IMR-90 (cell line): ENCODE data around the gene DPYD. TPM values are rescaled to one million over a fixed set of nuclear protein-coding genes. Genes with fewer than 3 reads are reported as not detected.
A peak's percentile ranks its signal among the peaks of the same experiment; 100 is the strongest.

Source experiments
- ATAC-seq: fragments of 200-7000 bp; cut with Tn5 transposase; 2 replicates; pipeline ENCODE4 v1.9.1; 2020; ENCODE audit warnings: low read depth, mild to moderate bottlenecking, moderate library complexity
- BruUV-seq: library from RNA; stranded (reverse); fragments of 400-500 nt; replicated peaks from 2 replicates; lab custom pipeline; 2021; lab: Mats Ljungman, UMichigan
- CTCF ChIA-PET: fragments of 300-600 bp; formaldehyde crosslinking; extraction: SDS; loops from one replicate; lab custom pipeline; 2021; ENCODE audit warnings: antibody characterized with exemption; lab: Yijun Ruan, JAX
- POLR2A ChIA-PET: fragments of 300-600 bp; sonication (Branson Sonifier 250); formaldehyde crosslinking; loops from one replicate; lab custom pipeline; 2022; ENCODE audit warnings: antibody characterized with exemption; ENCODE audit not compliant: unreplicated experiment; lab: Charles Lee
- DNase-seq: peaks from one replicate; pipeline ENCODE4 v3.0.0; 2013
- H2AFZ ChIP-seq: replicated peaks from 2 replicates; pipeline ENCODE3; 2013; ENCODE audit warnings: low read length, mild to moderate bottlenecking; ENCODE audit not compliant: poor library complexity
- H2AK5ac ChIP-seq: 2 replicates; pipeline ENCODE4 v1.6.1; 2013; ENCODE audit warnings: low read depth, low read length, inconsistent platforms
- H2AK9ac ChIP-seq: replicated peaks from 2 replicates; pipeline ENCODE3; 2013; ENCODE audit warnings: mild to moderate bottlenecking, low read depth, low read length, moderate library complexity; ENCODE audit not compliant: poor library complexity
- H2BK120ac ChIP-seq: 2 replicates; pipeline ENCODE4 v1.6.1; 2013; ENCODE audit warnings: low read depth, low read length, inconsistent platforms
- H2BK15ac ChIP-seq: 3 replicates; pipeline ENCODE4 v1.6.1; 2013; ENCODE audit warnings: low read depth, low read length, inconsistent platforms
- H2BK20ac ChIP-seq: 2 replicates; pipeline ENCODE4 v1.6.1; 2013; ENCODE audit warnings: low read depth, mild to moderate bottlenecking, inconsistent platforms, low read length, moderate library complexity
- H2BK5ac ChIP-seq: 2 replicates; pipeline ENCODE4 v1.6.1; 2013; ENCODE audit warnings: mild to moderate bottlenecking, low read depth, low read length, inconsistent platforms; ENCODE audit not compliant: poor library complexity, severe bottlenecking
- H3K14ac ChIP-seq: replicated peaks from 2 replicates; pipeline ENCODE4 v1.6.1; 2013; ENCODE audit warnings: low read depth, low read length, inconsistent platforms
- H3K18ac ChIP-seq: 2 replicates; pipeline ENCODE4 v1.6.1; 2013; ENCODE audit warnings: low read depth, low read length, control low read depth
- H3K23ac ChIP-seq: 2 replicates; pipeline ENCODE4 v1.6.1; 2013; ENCODE audit warnings: low read depth, low read length, inconsistent platforms
- H3K27ac ChIP-seq: 2 replicates; pipeline ENCODE4 v1.5.1; 2013; ENCODE audit warnings: mild to moderate bottlenecking, control low read depth, low read length; ENCODE audit not compliant: insufficient read depth
- H3K27me3 ChIP-seq: 2 replicates; pipeline ENCODE4 v1.6.1; 2013; ENCODE audit warnings: low read length; ENCODE audit not compliant: control insufficient read depth, insufficient read depth
- H3K36me3 ChIP-seq: 2 replicates; pipeline ENCODE4 v1.6.1; 2013; ENCODE audit warnings: low read length, mixed read lengths; ENCODE audit not compliant: control insufficient read depth, insufficient read depth
- H3K4ac ChIP-seq: 2 replicates; pipeline ENCODE4 v1.6.1; 2013; ENCODE audit warnings: low read depth, low read length, inconsistent platforms
- H3K4me1 ChIP-seq: 2 replicates; pipeline ENCODE4 v1.6.1; 2013; ENCODE audit warnings: low read length, mixed read lengths; ENCODE audit not compliant: control insufficient read depth, insufficient read depth
- H3K4me2 ChIP-seq: 2 replicates; pipeline ENCODE4 v1.6.1; 2013; ENCODE audit warnings: low read depth, mild to moderate bottlenecking, control low read depth, low read length, moderate library complexity
- H3K4me3 ChIP-seq: 2 replicates; pipeline ENCODE4 v1.5.1; 2013; ENCODE audit warnings: low read depth, mild to moderate bottlenecking, control low read depth, low read length, moderate library complexity; ENCODE audit not compliant: insufficient read depth
- H3K56ac ChIP-seq: 2 replicates; pipeline ENCODE4 v1.6.1; 2013; ENCODE audit warnings: low read length, inconsistent platforms; ENCODE audit not compliant: insufficient read depth; ENCODE audit errors: extremely low read depth
- H3K79me1 ChIP-seq, 2 experiments: 2 replicates each; pipeline ENCODE4 v1.6.1; 2013; ENCODE audit warnings: low read length in 2 of 2, inconsistent platforms in 1 of 2, low read depth in 1 of 2
- H3K9ac ChIP-seq: 2 replicates; pipeline ENCODE4 v1.6.1; 2013; ENCODE audit warnings: low read depth, low read length, control low read depth
- H3K9me1 ChIP-seq: 2 replicates; pipeline ENCODE4 v1.6.1; 2013; ENCODE audit warnings: low read length, inconsistent platforms; ENCODE audit not compliant: insufficient read depth
- H3K9me3 ChIP-seq: 2 replicates; pipeline ENCODE4 v1.6.1; 2013; ENCODE audit warnings: low read length; ENCODE audit not compliant: control insufficient read depth, insufficient read depth
- H4K20me1 ChIP-seq: 2 replicates; pipeline ENCODE4 v1.6.1; 2013; ENCODE audit warnings: low read length, inconsistent platforms; ENCODE audit not compliant: insufficient read depth
- H4K5ac ChIP-seq: 2 replicates; pipeline ENCODE4 v1.6.1; 2013; ENCODE audit warnings: mild to moderate bottlenecking, low read depth, low read length, control low read depth
- H4K8ac ChIP-seq, 2 experiments: 2 replicates each; pipeline ENCODE4 v1.6.1; 2013; ENCODE audit warnings: low read depth in 2 of 2, low read length in 2 of 2, control low read depth in 1 of 2, inconsistent platforms in 1 of 2
- H4K91ac ChIP-seq: 2 replicates; pipeline ENCODE4 v1.6.1; 2013; ENCODE audit warnings: low read depth, low read length, inconsistent platforms; ENCODE audit not compliant: insufficient read depth
- BHLHE40 ChIP-seq: fragments of 150-350 bp; IDR thresholded peaks from 2 replicates; pipeline ENCODE4 v1.6.1; 2016; ENCODE audit warnings: mild to moderate bottlenecking, low read depth, low read length
- CEBPB ChIP-seq: IDR thresholded peaks from 2 replicates; pipeline ENCODE4 v1.6.1; 2012; ENCODE audit warnings: low read depth, low read length, improper control_type of control experiment
- CHD1 ChIP-seq: IDR thresholded peaks from 2 replicates; pipeline ENCODE4 v1.6.1; 2012; ENCODE audit warnings: low read depth, low read length, improper control_type of control experiment
- FOS ChIP-seq: fragments of 150-350 bp; IDR thresholded peaks from 2 replicates; pipeline ENCODE4 v1.6.1; 2016; ENCODE audit warnings: low read depth, low read length
- MAZ ChIP-seq: IDR thresholded peaks from 2 replicates; pipeline ENCODE4 v1.6.1; 2012; ENCODE audit warnings: low read depth, mild to moderate bottlenecking, low read length, improper control_type of control experiment, moderate library complexity, borderline replicate concordance
- RAD21 ChIP-seq: IDR thresholded peaks from 2 replicates; pipeline ENCODE4 v1.6.1; 2012; ENCODE audit warnings: low read length, improper control_type of control experiment
- WGBS, 2 experiments: methylation state at CpG; one replicate each; pipeline versions ENCODE4 v1.1.5 to v1.1.7; 2013; ENCODE audit warnings: missing lambda C conversion rate in 2 of 2; ENCODE audit not compliant: insufficient read length in 1 of 2; ENCODE audit errors: extremely low coverage in 2 of 2; 5-methylcytosine and 5-hydroxymethylcytosine counted together
- dilution Hi-C: fragments of 300-500 bp; cut with HindIII; formaldehyde crosslinking; loops from one replicate; pipeline ENCODE4 v1.14.3; 2018; ENCODE audit warnings: low sequenced_read_pairs; ENCODE audit not compliant: unreplicated experiment
- in situ Hi-C: fragments of 300-500 bp; cut with MboI; formaldehyde crosslinking; loops from 3 replicates; pipeline ENCODE4 v1.14.3; 2019; ENCODE audit warnings: low sequenced_read_pairs, inconsistent platforms, mixed read lengths
- intact Hi-C: fragments of 100-400 bp; cut with micrococcal nuclease; formaldehyde crosslinking; loops from 2 replicates; pipeline ENCODE4 v1.10.0; 2022
- polyA plus RNA-seq, 3 experiments: library from polyadenylated mRNA; depleted of rRNA; stranded (reverse); fragments of >200 nt; gene quantifications; 2 replicates each; pipeline ENCODE4 v1.2.3, GENCODE V29; 2012; ENCODE audit warnings: low replicate concordance in 1 of 3
- total RNA-seq: library from RNA; depleted of rRNA; stranded (reverse); fragments of >200 nt; gene quantifications from 2 replicates; pipeline ENCODE4 v1.2.3, GENCODE V29; 2012
- TF ChIP-seq, protein P1 (sequence below): fragments of 150-350 bp; IDR thresholded peaks from 2 replicates; pipeline ENCODE4 v1.6.1; 2017; ENCODE audit warnings: mild to moderate bottlenecking, antibody characterized with exemption, low read length, low read depth
- TF ChIP-seq, protein P2 (sequence below): conservative IDR thresholded peaks from 2 replicates; pipeline ENCODE4 v1.5.1; 2012; ENCODE audit warnings: mild to moderate bottlenecking, low read depth, low read length, improper control_type of control experiment

Gene DPYD
- total and polyA plus RNA-seq, 2 of the 4 experiments (the other 2 are of a cell fraction) = 9.3 to 47.3 TPM

DNA sequence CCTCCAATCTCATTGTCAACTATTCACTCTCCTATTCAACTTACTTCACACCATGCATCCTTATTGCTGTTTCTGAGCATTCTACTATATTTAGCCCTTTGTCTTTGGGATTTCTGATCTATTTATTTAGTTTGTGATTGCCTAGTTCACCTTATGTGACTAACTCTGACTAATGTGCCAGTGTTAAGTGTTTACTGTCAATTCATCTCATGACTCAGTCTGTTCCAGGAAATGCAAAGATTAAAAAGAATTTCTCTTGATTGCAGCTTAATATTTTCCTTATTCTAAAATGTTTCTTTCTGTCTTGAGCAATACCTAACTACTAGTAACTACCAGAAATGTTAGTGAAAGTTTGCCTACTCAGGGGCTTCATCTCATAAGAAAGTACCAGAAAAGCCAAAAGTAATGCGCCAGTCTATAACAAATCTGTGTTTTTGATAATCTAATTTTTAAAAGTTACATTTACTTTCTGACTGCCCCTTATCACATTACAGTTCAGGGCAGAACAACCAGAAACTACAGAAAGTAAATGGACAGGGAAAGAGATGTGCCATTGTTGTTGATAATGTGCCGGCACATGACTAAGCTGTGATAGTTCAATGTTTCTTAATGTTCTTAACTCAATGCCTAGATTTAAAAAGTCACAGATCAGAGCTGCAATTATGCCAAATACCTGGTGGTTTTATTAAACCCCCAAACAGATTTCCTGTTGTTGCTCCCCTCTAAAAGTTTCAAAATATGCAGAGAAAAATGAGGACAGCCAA, 642.8 kb downstream of the DPYD start:
- Histone ChIP-seq H3K4me3 (no peak overlapping the region), H4K8ac (peak overlapping the region in 1 of 2 experiments; percentile 17; a peak in 2 of 4 replicates), H3K4me2 (no peak overlapping the region; the same call in 1 of the 2 replicates)

More for the DNA sequence above, 642.8 kb downstream of the DPYD start:
- ChIA-PET POLR2A (no interaction called here), CTCF (no interaction called here)
- no peaks in the 10 kb centered on the region for H3K9me1 ChIP-seq
- H2BK5ac ChIP-seq = peak overlapping the region; percentile 53
- DNase-seq = peak; percentile 72
- H3K14ac ChIP-seq = no peak overlapping the region
- H3K4me1 ChIP-seq = 0 out of 2 replicates have a peak, but pooled peaks cover 2% of the 10 kb centered on the region
- dilution Hi-C loops (no loop called here), in situ Hi-C loops (no loop called here), intact Hi-C loops (no loop called here)
- TF ChIP-seq CHD1 = no peak
- no peak for TF ChIP-seq MAZ
- TF ChIP-seq CEBPB = peak; percentile 66
- no peak for TF ChIP-seq RAD21
- TF ChIP-seq, protein P1, sequence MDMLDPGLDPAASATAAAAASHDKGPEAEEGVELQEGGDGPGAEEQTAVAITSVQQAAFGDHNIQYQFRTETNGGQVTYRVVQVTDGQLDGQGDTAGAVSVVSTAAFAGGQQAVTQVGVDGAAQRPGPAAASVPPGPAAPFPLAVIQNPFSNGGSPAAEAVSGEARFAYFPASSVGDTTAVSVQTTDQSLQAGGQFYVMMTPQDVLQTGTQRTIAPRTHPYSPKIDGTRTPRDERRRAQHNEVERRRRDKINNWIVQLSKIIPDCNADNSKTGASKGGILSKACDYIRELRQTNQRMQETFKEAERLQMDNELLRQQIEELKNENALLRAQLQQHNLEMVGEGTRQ = no peak
- TF ChIP-seq, protein P2, sequence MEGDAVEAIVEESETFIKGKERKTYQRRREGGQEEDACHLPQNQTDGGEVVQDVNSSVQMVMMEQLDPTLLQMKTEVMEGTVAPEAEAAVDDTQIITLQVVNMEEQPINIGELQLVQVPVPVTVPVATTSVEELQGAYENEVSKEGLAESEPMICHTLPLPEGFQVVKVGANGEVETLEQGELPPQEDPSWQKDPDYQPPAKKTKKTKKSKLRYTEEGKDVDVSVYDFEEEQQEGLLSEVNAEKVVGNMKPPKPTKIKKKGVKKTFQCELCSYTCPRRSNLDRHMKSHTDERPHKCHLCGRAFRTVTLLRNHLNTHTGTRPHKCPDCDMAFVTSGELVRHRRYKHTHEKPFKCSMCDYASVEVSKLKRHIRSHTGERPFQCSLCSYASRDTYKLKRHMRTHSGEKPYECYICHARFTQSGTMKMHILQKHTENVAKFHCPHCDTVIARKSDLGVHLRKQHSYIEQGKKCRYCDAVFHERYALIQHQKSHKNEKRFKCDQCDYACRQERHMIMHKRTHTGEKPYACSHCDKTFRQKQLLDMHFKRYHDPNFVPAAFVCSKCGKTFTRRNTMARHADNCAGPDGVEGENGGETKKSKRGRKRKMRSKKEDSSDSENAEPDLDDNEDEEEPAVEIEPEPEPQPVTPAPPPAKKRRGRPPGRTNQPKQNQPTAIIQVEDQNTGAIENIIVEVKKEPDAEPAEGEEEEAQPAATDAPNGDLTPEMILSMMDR = no peak
- peak; percentile 52; the same call in 1 of the 2 replicates for TF ChIP-seq BHLHE40
- TF ChIP-seq FOS = peak; percentile 42; the same call in 1 of the 2 replicates
- H3K18ac ChIP-seq = peak overlapping the region; percentile 39; the same call in 1 of the 2 replicates
- no peaks in the 10 kb centered on the region for H3K36me3 ChIP-seq
- H3K9me3 ChIP-seq = no peaks in the 10 kb centered on the region; the same call in 1 of the 2 replicates
- no peak overlapping the region for H2BK15ac ChIP-seq
- no TSS peak for BruUV-seq
- no peaks in the 10 kb centered on the region for H3K79me1 ChIP-seq
- H2AK5ac ChIP-seq = no peak overlapping the region
- no peaks in the 10 kb centered on the region for H3K27me3 ChIP-seq
- no peak overlapping the region for H3K23ac ChIP-seq
- no peak overlapping the region for H4K5ac ChIP-seq
- peak overlapping the region; percentile 1; the same call in 1 of the 2 replicates for H2BK120ac ChIP-seq
- H4K91ac ChIP-seq = no peak overlapping the region
- no peaks in the 10 kb centered on the region for H4K20me1 ChIP-seq
- H2AFZ ChIP-seq = no peak overlapping the region
- no peak overlapping the region for H3K4ac ChIP-seq
- no CpG with 5 or more reads among the region's 2 CpGs for WGBS, 2 experiments
- no peak overlapping the region for H3K9ac ChIP-seq
- no peak overlapping the region for H2AK9ac ChIP-seq
- H3K56ac ChIP-seq = no peak overlapping the region
- ATAC-seq = peak; percentile 49
- H2BK20ac ChIP-seq = no peak overlapping the region
- peak overlapping the region; percentile 13; the same call in 1 of the 2 replicates for H3K27ac ChIP-seq
